ENCODE results near the gene MSI2.

MSI2 gene

GRCh38 chr17:57631871-57632270 is 375.5 kb downstream of the MSI2 start:
- DNase-seq, result no peak

- no peak for DNase-seq
Measured at GRCh38 chr17:57632294-57632693, 376.0 kb downstream of the MSI2 start.

DNA sequence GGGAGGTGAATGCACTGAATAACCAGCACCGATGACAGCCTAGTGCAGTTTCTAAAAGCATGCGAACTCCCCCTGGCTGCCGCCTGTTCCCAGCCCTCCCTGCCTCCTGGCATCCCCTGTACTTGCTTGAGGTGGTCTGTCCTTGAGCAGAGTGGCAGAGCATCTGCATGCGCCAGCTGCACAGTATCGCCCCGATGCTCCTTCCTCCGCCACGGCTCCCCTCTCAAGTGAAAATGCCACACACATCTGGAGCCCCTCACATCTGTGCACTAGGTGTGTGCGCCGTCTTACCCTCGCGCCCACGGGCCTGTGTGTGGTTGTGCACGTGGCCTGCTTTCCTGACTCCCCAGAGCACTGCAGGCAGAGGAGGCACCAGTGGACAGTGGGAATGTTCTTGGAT is 376.9 kb downstream of the MSI2 start:
- no peak for DNase-seq

DNA sequence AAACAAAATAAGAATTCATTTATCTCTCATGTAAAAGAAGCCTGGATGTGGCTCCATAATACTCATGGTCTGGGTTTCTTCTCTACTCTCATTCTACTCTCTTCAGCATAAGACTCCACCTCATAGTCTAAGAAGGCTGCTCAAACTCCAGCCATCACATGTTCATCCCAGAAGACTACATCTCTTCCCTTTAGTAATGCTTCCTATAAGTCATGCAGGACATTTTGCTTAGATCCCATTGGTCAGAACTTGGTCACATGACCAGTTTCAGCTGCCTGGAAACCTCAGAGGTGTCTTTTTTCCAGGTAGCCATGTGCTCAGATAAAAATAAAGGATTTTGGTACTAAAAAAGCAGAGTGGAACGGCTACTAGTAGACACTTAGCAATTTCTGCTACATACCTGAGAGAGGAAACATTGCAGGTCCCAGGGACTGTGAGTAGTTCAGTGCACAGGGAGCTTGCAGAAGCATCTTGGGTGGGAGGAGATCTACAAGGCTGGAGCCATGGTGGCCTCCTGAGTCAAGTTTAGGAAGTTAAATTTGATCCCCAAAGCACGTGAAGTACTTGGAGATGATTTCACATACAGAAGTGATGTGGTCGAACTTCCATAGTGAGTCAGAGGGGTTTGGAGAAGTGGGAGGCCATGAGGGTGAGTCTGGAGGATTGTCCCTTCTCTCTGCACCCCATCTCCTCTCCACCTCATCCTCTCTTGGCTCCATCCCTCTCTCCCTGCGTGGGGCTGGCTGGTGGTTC is 378.6 kb downstream of the MSI2 start:
- no peak for DNase-seq

DNA sequence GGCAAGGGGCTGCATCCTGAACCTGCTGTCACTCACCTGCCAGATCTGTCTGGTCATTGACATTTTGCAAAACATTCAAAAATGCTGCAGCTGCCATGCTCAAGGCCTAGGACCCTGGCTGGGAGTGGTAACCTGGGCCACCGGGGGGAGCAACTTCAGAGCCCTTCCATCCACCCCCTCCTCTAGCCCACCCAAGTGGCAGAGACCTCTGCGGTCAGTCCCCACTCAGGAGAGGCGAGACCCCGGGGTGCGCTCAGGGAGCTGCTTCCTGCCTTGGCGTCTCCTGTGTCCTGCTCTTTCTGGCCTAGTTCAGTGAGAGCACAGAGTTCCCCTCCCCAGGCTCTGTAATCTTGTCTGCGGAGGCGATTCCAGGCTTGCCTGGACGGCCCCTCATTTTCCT is 380.0 kb downstream of the MSI2 start:
- no peak for DNase-seq

DNA sequence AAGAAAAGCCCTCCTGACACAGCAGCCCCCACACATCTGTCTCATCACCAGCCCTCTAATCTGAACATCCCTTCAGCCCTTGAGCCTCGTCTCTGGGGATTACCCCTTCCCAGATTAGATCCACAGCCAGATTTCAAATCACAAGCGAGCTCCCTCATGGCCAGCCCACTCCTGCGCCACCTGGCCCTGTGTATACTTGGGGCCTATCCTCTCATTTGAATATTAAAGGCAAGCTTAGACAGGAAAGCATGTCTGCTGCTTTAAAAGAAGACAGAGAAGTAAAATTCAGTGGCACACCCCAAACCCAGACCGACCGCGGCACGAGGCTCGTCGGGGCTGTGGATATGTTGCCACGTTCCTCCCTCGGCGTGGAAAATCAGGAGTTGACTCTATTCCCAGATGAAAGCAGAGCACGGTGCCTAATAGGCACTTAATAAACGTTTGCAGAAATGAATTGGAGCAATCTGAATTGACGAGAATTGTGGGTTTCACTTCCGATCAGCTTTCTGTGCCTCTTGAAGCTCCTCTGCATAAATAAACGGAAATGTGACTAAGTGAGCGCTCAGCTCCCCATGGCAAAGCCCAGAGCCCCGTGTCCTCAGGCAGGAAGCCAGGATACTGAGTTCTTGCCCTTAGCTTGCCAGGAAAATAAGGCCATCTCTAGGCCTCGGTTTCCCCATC is 380.8 kb downstream of the MSI2 start:
- no peak for DNase-seq

DNA sequence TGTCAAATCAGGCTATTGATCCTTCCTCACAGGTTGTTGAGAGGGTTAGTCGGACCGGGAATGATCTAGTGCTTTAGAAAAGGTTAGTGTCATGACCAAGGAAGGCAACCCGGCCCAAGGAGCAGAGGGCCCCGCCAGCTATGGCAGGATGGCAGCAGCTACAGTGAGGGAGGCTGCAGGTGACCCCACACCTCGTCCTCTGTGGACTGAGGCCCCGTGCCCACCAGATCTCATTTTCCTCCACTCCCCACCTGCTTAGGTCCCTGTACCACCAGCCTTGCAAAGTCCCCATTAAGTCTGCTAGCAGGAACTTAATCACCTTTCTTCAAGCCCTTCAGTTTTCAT is 381.3 kb downstream of the MSI2 start:
- DNase-seq, result no peak

GRCh38 chr17:57638284-57638683 is 382.0 kb downstream of the MSI2 start:
- no peak for DNase-seq

- DNase-seq, result no peak
Measured at GRCh38 chr17:57639381-57639780, 383.1 kb downstream of the MSI2 start.

DNA sequence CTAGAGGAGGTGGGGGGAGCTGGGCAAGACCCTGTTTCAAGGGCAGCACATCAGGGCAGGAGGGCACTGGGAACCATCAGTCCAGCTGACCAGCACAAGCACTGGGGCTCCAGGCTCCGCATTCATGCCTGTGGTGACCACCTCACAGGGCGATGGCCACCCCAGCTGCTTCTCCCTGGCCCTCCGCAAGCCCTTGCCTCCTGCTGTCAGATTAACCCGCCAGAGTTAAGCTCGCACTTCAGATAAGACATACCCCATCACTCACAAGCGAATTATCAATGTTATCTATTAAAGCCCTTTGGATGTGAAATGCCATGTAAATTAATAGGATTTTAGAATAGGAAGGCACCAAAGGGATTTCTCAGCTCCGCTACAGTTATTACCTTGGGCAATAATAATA is 383.8 kb downstream of the MSI2 start:
- no peak for DNase-seq

DNA sequence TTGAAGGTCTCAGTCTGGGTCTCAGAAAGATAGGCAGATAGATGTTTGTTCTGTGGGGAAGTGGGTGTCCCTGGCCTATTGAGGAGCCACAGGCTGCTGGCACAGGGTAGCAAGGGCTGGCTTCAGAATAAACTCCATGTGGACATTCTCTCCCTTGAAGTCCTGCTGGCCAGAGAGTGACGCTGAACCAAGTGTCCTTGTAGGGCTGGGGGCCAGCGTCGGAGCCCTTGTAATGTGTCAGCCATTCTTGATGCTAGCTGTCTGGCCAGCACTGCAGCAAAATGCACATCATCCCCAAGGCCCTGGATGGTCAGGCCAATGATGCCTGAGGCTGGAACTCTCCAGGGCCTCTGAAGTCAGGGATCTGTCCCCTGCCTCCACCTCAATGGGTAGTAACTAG is 385.4 kb downstream of the MSI2 start:
- DNase-seq, result no peak

GRCh38 chr17:57643062-57643461 is 386.7 kb downstream of the MSI2 start:
- no peak for DNase-seq

DNA sequence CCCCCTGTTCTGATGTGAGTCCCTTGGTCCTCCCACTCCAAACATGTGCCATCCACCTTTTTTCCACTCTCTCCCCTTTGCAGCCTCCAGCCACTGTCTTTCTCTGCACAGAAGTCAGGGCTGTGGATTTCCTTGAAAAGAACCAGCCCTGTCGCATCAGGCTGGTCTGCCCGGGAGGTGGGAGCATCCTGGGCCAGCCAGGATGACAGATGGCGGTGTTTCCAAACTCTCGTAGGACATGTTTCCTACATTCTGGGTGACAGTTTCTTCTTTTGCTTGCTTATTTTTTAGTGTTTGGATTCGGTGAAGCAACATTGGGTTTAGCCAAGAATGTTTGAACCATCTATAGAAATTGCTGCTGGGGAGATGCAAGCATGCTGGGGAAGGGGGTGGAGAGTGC is 388.0 kb downstream of the MSI2 start:
- no peak for DNase-seq

GRCh38 chr17:57645950-57646665 is 389.8 kb downstream of the MSI2 start:
- DNase-seq, result peak; percentile 10

DNA sequence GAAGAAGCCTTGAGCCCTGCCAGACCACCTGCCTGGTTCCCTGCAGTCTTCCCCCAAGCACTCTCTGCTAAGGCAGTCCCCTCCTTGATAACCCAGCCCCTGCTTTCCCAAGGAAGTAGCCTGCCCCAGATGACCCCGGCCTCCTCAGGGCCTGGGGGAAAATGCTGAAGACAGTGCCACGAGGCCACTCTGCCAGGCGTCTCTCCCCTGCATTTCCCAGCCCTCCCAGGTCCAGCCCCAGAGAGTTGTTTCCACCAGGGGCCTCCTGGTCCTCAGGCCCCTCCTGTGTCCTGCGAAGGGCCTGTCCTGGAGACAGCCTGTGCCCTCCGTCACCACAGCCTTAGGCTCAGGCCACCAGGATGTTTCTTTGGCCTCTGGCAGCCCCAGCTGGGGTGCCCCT is 392.4 kb downstream of the MSI2 start:
- DNase-seq, result no peak

GRCh38 chr17:57649191-57649590 is 392.9 kb downstream of the MSI2 start:
- no peak for DNase-seq

- DNase-seq, result no peak
Measured at GRCh38 chr17:57649731-57650484, 393.6 kb downstream of the MSI2 start.

DNA sequence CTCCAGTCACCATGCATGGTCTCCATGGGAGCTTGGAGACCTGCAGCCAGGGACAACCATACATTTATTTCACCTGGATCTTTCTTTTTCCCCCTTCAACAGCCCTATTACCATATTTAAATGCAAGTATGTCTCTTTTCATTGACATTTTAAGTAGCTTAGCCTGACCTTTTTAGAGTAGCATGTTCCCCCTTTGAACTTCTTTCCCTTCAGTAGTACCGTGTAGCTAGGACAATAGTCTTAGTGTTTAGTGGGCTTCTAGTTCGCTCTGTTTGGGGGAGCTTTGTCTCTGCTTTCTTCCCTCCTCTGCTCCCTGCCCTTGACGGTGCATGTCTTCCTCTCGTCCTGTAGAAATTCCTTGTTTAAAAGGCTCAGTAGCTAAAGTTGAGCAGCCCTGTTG is 394.2 kb downstream of the MSI2 start:
- no peak for DNase-seq

- no peak for DNase-seq
Measured at GRCh38 chr17:57651451-57651850, 395.1 kb downstream of the MSI2 start.

DNA sequence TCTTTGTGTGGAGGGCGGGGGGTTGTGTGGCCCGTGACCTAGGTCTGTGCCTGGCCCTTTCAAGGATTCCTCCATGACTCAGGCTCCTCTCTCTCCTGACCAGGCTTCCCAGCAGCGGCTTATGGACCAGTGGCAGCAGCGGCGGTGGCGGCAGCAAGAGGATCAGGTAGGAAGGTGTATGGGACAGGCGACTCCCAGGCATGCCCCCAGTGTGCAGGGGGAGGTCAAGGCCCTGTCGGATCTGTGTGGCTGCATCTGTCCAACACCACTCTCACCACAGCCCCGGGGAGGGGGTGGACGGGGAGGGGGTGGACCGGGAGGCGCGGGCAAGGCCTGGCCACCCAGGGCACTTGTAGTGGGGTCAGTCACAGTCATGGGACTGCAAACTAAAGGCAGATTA is 395.7 kb downstream of the MSI2 start:
- DNase-seq, result no peak

- no peak for DNase-seq
Measured at GRCh38 chr17:57652811-57653210, 396.5 kb downstream of the MSI2 start.

DNA sequence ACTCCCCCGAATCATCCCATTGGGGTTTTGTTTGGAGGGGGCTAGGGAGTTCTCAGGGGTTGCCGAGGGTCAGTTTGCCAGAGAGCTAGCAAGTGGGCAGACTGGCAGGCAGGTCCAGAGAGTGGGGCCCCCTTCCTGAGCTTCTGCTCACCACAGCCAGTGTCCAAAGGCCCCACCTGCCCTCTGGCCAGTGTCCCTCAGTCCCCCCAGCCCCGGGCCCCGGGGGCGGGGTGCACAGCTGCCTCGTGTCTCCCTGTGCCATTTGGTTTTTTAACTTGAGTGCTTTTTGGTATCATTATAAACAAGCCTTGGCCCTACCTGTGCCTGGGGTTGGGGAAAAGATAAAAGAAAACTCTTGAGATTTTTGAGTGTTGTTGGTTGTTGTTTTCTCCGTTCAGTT is 397.0 kb downstream of the MSI2 start:
- no peak for DNase-seq

DNA sequence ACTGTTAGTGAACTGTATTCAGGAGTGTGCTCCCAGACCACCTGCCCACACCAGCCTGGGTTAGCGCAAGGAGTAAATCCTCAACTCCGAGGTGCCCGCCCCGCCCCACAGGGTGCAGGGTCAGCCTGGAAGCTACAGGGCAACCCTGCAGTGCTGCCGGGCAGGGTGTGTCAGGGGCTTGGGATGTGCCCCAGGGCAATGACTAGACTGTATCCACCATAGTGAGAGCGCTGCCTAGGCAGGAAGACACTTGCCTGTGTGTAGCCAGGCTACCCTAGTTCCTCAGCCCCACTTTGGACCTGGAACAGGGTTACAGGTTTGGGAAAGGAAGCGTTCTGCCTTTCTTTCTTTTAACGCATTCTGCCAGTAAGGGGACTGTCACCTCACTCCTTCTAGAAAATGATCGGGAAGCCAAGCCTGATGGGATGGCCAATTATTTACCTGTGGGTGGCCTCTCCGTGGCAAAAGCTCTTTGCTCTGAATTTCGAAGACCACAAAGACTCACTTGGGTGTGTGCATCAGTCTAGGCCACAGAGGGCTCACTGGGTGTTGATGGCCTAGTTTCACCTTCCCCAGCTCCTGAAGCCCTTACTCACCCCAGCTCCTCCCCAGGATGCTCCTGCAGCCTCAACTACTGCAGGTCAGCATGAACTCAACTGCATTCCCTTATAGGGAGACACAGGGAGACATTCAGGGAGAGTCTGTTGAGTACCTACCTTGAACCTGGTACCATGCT is 397.9 kb downstream of the MSI2 start:
- no peak for DNase-seq

All from activated gamma-delta T cell treated with Interleukin-2 at 50 U/mL for 16 hours (primary cell).